Measurements from ENCODE around the gene MYBPC2.

The MYBPC2 gene

GRCh38 chr19:50481351-50482149, 48.9 kb downstream of the MYBPC2 start:
- no peak for DNase-seq

GRCh38 chr19:50482271-50482855, 49.7 kb downstream of the MYBPC2 start:
- no peak for DNase-seq

- no peak for DNase-seq
Observed at GRCh38 chr19:50482916-50483315, 50.2 kb downstream of the MYBPC2 start.

GRCh38 chr19:50485284-50485955, 52.7 kb downstream of the MYBPC2 start:
- no peak for DNase-seq

- DNase-seq = no peak
Observed at GRCh38 chr19:50486823-50487515, 54.3 kb downstream of the MYBPC2 start.

GRCh38 chr19:50488389-50489194, 55.9 kb downstream of the MYBPC2 start:
- DNase-seq = no peak

- DNase-seq = no peak
Observed at GRCh38 chr19:50489461-50490011, 56.8 kb downstream of the MYBPC2 start.

GRCh38 chr19:50490411-50490811, 57.7 kb downstream of the MYBPC2 start:
- no peak for DNase-seq

- no peak for DNase-seq
Observed at GRCh38 chr19:50490991-50491472, 58.3 kb downstream of the MYBPC2 start.

- DNase-seq = no peak
Observed at GRCh38 chr19:50492303-50493052, 59.8 kb downstream of the MYBPC2 start.

- DNase-seq = no peak
Observed at GRCh38 chr19:50493171-50493570, 60.5 kb downstream of the MYBPC2 start.

- no peak for DNase-seq
Observed at GRCh38 chr19:50494186-50495019, 61.7 kb downstream of the MYBPC2 start.

GRCh38 chr19:50495020-50495531, 62.4 kb downstream of the MYBPC2 start:
- DNase-seq = no peak

- no peak for DNase-seq
Observed at GRCh38 chr19:50496189-50497021, 63.7 kb downstream of the MYBPC2 start.

GRCh38 chr19:50497022-50497405, 64.3 kb downstream of the MYBPC2 start:
- no peak for DNase-seq

- DNase-seq = no peak
Observed at GRCh38 chr19:50498219-50499056, 65.7 kb downstream of the MYBPC2 start.

GRCh38 chr19:50500060-50500752, 67.5 kb downstream of the MYBPC2 start:
- DNase-seq = no peak
